BE2C (cell line): Measurements from ENCODE around the gene DSG2.

Experiments used
- DNase-seq: peaks from one replicate; pipeline ENCODE4 v3.0.0-alpha.2; 2020
- H3K27me3 ChIP-seq: fragments of 250-450 bp; sonication (Bioruptor Pico); 2 replicates; pipeline ENCODE4 v1.5.1; 2020; ENCODE audit warnings: mild to moderate bottlenecking
- H3K36me3 ChIP-seq: fragments of 250-450 bp; sonication (Bioruptor Pico); 2 replicates; pipeline ENCODE4 v1.5.1; 2020; ENCODE audit warnings: mild to moderate bottlenecking
- H3K4me1 ChIP-seq: fragments of 250-450 bp; sonication (Bioruptor Pico); 2 replicates; pipeline ENCODE4 v1.5.1; 2020
- H3K4me3 ChIP-seq: 2 replicates; pipeline ENCODE4 v1.5.1; 2011; ENCODE audit warnings: low read depth, low read length
- H3K9me3 ChIP-seq: fragments of 250-450 bp; sonication (Bioruptor Pico); 2 replicates; pipeline ENCODE4 v1.5.1; 2020
- CTCF ChIP-seq: IDR thresholded peaks from 2 replicates; pipeline ENCODE4 v1.5.1; 2012; ENCODE audit warnings: mild to moderate bottlenecking, low read depth, low read length

DSG2 gene

DNA sequence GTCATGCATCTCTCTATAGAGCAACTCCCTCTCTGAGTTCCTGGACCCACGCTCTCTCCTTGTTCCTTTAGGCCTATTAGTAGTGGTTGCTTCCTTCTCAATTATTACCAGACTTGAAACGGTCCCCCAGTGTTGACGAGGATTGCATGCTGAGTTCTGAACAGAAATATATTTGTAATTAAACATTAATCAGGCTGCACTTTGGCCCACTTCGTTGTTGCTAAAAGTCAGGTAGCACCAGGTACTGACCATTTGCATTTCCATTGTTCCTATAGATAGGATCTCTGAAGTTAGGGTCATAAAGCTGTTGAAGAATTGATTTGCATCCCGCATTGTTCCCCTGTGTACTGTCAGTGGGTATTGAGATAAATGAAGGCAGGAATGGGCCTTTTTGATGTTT is 56.8 kb downstream of the DSG2 start:
- Histone ChIP-seq H3K36me3 (no peaks in the 10 kb centered on the region), H3K4me1 (no peaks in the 10 kb centered on the region), H3K4me3 (no peak overlapping the region), H3K27me3 (no peaks in the 10 kb centered on the region), H3K9me3 (no peaks in the 10 kb centered on the region)
- no peak for DNase-seq
- TF ChIP-seq CTCF: no peak

DNA sequence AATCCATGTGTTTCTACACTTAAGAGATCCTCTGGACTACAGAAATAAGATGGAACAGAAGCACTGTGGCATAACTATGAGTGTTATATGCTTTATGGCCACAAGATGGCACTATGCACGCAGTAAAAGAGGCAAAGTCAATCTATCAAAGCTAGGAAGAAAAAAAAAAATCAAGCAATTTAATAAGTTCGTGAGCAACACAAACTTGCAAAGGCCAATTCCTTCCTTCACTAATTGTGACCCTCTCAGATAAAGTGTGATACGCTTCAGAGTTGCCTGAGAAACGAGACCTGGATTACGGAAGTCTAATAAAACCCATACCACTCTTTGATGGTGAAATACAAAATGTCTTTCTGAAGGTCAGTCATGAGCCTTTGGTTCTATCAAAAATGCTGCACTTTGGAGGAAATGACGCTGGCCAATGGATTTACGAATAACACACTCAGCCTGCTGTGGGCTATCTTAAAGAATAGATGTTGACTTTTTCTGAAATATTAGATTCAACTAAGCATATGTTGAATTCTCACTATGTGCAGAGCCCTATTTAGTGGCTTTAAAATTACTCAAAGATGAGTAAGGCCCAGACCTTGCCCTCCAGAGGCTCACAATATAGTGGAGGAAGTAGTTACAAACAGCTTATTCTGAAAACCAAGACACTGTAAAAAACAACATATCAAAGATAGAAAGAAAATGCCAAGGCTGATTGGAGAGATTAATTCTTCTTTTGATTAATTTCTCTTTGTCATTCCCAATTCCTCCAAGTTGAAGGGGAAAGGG is 58.2 kb downstream of the DSG2 start:
- H3K36me3 ChIP-seq: no peaks in the 10 kb centered on the region

DNA sequence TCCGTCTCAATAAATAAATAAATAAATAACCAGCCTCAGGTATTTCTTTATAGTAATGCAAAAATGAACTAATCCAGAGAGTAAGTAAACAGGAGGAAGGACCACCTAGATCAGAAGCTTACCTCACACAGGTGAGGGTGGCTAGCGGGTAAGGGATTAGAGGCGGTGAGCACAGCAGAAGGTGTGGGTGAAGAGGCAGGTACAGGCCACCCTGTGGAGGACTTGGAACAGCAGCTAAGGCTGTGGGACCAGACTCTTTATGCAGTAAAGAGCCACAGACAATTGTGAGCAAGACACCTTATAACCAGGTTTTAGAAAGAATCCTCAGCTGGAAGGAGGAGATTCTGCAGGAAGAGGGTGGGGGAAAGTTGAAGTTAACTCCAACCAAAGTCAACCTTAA is 59.5 kb downstream of the DSG2 start:
- no peak overlapping the region for H3K4me3 ChIP-seq
- H3K27me3 ChIP-seq: no peaks in the 10 kb centered on the region
- no peaks in the 10 kb centered on the region for H3K9me3 ChIP-seq
- no peak for TF ChIP-seq CTCF
- DNase-seq: no peak
- no peaks in the 10 kb centered on the region for H3K36me3 ChIP-seq
- no peaks in the 10 kb centered on the region for H3K4me1 ChIP-seq

More for the DNA sequence above, 58.2 kb downstream of the DSG2 start:
- no peak overlapping the region for H3K4me3 ChIP-seq
- H3K27me3 ChIP-seq: no peaks in the 10 kb centered on the region
- peak; percentile 61 for TF ChIP-seq CTCF
- no peaks in the 10 kb centered on the region for H3K9me3 ChIP-seq
- DNase-seq: peak; percentile 13
- no peaks in the 10 kb centered on the region for H3K4me1 ChIP-seq

DNA sequence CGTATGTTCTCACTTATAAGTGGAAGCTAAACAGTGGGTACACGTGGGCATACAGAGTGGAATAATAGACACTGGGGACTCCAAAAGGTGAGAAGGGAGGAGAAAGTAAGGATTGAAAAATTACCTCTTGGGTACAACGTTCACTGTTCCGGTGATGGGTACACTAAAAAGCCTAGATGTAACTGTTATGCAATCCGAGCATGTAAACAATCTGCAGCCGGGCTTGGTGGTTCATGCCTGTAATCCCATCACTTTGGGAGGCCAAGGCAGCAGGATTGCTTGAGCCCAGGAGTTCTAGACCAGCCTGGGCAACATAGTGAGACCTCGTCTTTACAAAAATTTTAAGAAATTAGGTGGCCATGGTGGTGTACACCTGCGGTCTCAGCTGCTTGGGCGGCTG is 60.6 kb downstream of the DSG2 start:
- Histone ChIP-seq H3K36me3 (no peaks in the 10 kb centered on the region), H3K27me3 (no peaks in the 10 kb centered on the region), H3K4me1 (no peaks in the 10 kb centered on the region), H3K9me3 (no peaks in the 10 kb centered on the region), H3K4me3 (no peak overlapping the region)
- no peak for DNase-seq
- no peak for TF ChIP-seq CTCF

GRCh38 chr18:31562726-31563125 is 64.7 kb downstream of the DSG2 start:
- H3K4me1 ChIP-seq: no peaks in the 10 kb centered on the region
- TF ChIP-seq CTCF: no peak
- no peaks in the 10 kb centered on the region for H3K27me3 ChIP-seq
- H3K9me3 ChIP-seq: no peaks in the 10 kb centered on the region
- no peaks in the 10 kb centered on the region for H3K36me3 ChIP-seq
- DNase-seq: no peak
- no peak overlapping the region for H3K4me3 ChIP-seq

- no peaks in the 10 kb centered on the region for H3K9me3 ChIP-seq
- H3K4me1 ChIP-seq: no peaks in the 10 kb centered on the region
- DNase-seq: no peak
- no peaks in the 10 kb centered on the region for H3K36me3 ChIP-seq
- no peak overlapping the region for H3K4me3 ChIP-seq
- TF ChIP-seq CTCF: no peak
- H3K27me3 ChIP-seq: no peaks in the 10 kb centered on the region
These were observed 65.8 kb downstream of the DSG2 start for GRCh38 chr18:31563778-31564177.
